Measurements from ENCODE around the gene ADAMTSL1.

- TF ChIP-seq, protein P1, sequence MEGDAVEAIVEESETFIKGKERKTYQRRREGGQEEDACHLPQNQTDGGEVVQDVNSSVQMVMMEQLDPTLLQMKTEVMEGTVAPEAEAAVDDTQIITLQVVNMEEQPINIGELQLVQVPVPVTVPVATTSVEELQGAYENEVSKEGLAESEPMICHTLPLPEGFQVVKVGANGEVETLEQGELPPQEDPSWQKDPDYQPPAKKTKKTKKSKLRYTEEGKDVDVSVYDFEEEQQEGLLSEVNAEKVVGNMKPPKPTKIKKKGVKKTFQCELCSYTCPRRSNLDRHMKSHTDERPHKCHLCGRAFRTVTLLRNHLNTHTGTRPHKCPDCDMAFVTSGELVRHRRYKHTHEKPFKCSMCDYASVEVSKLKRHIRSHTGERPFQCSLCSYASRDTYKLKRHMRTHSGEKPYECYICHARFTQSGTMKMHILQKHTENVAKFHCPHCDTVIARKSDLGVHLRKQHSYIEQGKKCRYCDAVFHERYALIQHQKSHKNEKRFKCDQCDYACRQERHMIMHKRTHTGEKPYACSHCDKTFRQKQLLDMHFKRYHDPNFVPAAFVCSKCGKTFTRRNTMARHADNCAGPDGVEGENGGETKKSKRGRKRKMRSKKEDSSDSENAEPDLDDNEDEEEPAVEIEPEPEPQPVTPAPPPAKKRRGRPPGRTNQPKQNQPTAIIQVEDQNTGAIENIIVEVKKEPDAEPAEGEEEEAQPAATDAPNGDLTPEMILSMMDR (IDR thresholded peaks at IDR 0.05; ENCODE audit: borderline replicate concordance, extremely low read depth, low read length, poor library complexity, severe bottlenecking): no peak
- no peak for TF ChIP-seq EZH2 (IDR thresholded peaks at IDR 0.05; ENCODE audit: borderline replicate concordance, low read depth, low read length, severe bottlenecking)
These were observed 218.3 kb downstream of the ADAMTSL1 start for GRCh38 chr9:18692268-18692667.

All from DND-41 (cell line).